ENCODE measurements around the gene STAMBP.

DNA sequence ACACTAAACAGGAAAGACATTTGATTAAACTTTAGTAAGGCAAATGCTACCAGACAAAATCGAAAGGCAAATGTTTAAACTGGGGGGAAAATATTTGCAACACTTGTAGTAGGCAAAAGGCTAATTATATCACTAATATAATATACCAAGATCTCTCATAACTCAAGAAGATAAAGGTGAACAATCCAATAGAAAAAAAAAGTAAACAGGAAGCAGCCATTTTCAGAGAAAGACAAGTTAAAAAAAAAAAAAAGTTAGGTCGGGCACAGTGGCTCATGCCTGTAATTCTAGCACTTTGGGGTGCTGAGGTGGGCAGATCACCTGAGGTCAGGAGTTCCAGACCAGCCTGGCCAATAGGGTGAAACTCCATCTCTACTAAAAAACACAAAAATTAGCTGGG, 59.6 kb downstream of the STAMBP start:
- TF ChIP-seq, protein P1, sequence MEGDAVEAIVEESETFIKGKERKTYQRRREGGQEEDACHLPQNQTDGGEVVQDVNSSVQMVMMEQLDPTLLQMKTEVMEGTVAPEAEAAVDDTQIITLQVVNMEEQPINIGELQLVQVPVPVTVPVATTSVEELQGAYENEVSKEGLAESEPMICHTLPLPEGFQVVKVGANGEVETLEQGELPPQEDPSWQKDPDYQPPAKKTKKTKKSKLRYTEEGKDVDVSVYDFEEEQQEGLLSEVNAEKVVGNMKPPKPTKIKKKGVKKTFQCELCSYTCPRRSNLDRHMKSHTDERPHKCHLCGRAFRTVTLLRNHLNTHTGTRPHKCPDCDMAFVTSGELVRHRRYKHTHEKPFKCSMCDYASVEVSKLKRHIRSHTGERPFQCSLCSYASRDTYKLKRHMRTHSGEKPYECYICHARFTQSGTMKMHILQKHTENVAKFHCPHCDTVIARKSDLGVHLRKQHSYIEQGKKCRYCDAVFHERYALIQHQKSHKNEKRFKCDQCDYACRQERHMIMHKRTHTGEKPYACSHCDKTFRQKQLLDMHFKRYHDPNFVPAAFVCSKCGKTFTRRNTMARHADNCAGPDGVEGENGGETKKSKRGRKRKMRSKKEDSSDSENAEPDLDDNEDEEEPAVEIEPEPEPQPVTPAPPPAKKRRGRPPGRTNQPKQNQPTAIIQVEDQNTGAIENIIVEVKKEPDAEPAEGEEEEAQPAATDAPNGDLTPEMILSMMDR (IDR thresholded peaks at IDR 0.05) = no peak
- TF ChIP-seq POLR2A (IDR thresholded peaks at IDR 0.05) = no peak
- TF ChIP-seq POLR2AphosphoS5 (IDR thresholded peaks at IDR 0.05) = no peak

Measured in breast epithelium (tissue), 3 donors.